Coronary artery (tissue), 2 donors: ENCODE measurements around the gene ERGIC3.

Source experiments
- DNase-seq: peaks from one replicate; pipeline ENCODE4 v3.0.0-alpha.2; 2017; ENCODE audit warnings: low spot score
- H3K27ac ChIP-seq, 2 donors: fragments of 200-600 bp; sonication (generic); one replicate each; pipeline ENCODE4 v1.5.1; 2016 to 2019
- H3K4me3 ChIP-seq: fragments of 200-600 bp; sonication (generic); 2 replicates; pipeline ENCODE4 v1.5.1; 2016; ENCODE audit warnings: mild to moderate bottlenecking, moderate library complexity
- CTCF ChIP-seq: fragments of 200-600 bp; sonication (generic); IDR thresholded peaks from one replicate; pipeline ENCODE4 v1.5.1; 2019; ENCODE audit warnings: antibody characterized with exemption

ERGIC3 gene

DNA sequence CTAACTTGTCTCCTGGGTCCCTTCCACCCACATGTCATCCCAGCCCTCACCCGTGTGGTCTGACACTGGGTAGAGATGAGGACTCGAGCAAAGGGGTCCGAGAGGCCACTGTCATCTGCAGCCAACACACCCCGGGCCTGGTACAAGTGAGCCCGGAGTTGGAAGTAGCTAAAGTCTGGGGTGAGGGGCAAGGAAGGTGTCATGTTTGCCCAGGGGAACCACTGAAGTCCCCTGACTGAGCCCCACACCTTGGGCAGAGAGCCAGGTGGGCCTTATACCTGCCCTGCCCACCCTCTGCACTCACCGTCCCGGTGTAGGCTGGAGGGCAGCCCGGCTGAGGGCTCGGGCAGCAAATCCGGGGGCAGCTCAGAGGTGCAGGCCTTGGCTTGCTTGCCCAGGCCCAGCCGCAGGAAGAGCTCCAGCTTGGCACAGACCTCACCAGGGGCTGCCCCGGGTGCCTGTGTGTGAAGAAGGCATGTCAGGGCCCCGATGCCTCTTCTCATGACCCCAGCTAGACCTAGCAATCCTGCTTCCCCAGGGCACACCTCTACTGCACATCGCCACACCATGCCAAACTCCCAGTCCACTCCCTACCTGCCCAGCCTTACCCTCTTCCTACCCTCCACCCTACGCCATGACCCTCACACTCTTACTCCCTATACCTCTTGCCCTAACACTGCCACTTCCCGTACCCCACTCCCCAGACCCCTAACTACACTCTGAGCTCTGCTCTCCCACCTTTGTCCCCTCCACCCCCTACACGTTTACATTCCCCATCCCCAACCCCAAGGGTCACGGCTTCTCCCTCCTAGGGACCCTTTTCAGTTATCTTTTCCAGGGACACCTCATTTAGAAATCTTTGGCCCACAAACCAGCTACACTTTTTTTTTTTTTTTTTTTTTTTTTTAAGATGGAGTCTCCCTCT lies 42.0 kb downstream of the ERGIC3 start:
- no peak overlapping the region for H3K4me3 ChIP-seq
- no peak overlapping the region for H3K27ac ChIP-seq
- no peak for DNase-seq
- TF ChIP-seq CTCF: no peak

DNA sequence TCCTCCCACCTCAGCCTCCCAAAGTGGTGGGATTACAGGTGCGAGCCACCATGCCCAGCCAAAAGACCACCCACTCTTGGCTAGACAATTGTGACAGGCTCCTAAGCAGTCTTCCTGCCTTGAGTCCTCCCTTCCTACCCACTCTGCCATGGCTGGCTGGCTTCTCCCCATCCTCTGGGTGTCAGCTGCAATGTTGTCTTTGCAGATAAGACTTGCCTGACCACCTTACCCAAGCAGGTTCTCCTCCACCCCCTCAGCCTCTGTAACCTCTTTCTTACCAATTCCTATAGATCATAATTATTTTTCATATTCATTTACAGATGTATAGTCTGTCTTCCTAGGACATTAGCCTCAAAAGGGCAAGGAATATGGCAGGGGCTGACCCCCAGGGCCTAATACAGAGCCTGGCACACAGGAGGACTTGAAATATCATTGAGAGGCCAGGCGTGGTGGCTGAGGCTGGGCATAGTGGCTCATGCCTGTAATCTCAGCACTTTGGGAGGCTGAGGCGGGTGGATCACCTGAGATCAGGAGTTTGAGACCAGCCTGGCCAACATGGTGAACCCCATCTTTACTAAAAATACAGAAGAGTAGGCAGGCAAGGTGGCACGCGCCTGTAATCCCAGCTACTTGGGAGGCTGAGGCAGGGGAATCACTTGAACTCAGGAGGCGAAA lies 45.0 kb downstream of the ERGIC3 start:
- DNase-seq: peak; percentile 38
- Histone ChIP-seq H3K27ac (no peak overlapping the region), H3K4me3 (no peak overlapping the region)
- TF ChIP-seq CTCF: no peak

GRCh38 chr20:35587436-35587835 lies 45.6 kb downstream of the ERGIC3 start:
- no peak for DNase-seq
- no peak for TF ChIP-seq CTCF
- Histone ChIP-seq H3K4me3 (no peak overlapping the region), H3K27ac (no peak overlapping the region)

DNA sequence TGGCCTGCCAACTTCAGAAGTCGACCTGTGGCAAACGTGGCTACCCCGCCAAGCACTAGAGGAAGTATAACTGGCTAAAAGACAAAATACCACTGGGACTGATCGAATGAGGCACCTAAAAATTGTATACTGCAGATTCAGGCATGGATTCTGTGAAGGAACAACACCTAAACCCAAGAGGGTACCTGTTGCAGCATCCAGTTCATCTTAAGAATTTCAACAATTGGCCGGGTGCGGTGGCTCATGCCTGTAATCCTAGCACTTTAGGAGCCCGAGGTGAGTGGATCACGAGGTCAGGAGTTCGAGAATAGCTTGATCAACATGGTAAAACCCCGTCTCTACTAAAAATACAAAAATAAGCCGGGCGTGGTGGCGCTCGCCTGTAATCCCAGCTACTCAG lies 46.5 kb downstream of the ERGIC3 start:
- Histone ChIP-seq H3K4me3 (no peak overlapping the region), H3K27ac (no peak overlapping the region)
- DNase-seq: peak; percentile 29
- TF ChIP-seq CTCF: no peak

DNA sequence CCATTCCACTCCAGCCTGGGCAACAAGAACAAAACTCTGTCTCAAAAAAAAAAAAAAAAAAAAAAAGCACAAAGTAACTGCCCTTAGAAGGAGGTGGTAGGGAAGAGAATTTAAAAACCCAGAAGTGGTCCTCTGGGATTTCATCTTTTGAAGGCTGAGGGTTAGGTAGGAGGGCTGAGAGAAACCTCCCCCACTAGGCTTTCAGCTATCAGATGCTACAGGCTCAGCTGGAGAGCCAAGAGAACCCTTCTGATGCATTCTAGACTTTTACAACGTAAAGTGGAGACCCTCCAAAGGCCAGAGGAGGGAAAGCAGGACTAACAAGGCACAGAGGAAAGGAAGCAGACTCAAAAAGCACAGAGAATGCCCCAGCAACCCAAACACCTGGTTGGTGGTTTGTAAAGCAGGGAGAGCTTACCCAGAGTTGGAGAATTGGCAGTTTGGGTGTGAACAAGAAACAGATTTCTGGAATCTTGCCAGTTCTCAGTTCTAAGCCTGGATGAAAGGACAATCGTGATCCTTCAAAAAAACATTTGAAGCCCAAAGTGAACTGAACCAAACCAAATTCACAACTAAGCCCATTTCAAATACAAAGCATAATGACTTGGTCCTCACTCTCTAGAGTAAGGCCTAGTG lies 50.6 kb downstream of the ERGIC3 start:
- DNase-seq: peak; percentile 2
- TF ChIP-seq CTCF: no peak
- Histone ChIP-seq H3K27ac (no peak overlapping the region), H3K4me3 (no peak overlapping the region)

GRCh38 chr20:35595456-35595855 lies 53.6 kb downstream of the ERGIC3 start:
- Histone ChIP-seq H3K27ac (no peak overlapping the region), H3K4me3 (no peak overlapping the region)
- no peak for TF ChIP-seq CTCF
- DNase-seq: no peak
